ENCODE measurements around the gene CDH15. TPM values are rescaled to one million over a fixed set of nuclear protein-coding genes. Genes with fewer than 3 reads are reported as not detected.
A peak's percentile ranks its signal among the peaks of the same experiment; 100 is the strongest.

Gene CDH15
- total RNA-seq, result 0.27 TPM
- long read RNA-seq, partial matches to known transcripts, result 0 of 1 reads
- long read RNA-seq, other reads (novel, unspliced or antisense), result 0 of 1 reads

DNA sequence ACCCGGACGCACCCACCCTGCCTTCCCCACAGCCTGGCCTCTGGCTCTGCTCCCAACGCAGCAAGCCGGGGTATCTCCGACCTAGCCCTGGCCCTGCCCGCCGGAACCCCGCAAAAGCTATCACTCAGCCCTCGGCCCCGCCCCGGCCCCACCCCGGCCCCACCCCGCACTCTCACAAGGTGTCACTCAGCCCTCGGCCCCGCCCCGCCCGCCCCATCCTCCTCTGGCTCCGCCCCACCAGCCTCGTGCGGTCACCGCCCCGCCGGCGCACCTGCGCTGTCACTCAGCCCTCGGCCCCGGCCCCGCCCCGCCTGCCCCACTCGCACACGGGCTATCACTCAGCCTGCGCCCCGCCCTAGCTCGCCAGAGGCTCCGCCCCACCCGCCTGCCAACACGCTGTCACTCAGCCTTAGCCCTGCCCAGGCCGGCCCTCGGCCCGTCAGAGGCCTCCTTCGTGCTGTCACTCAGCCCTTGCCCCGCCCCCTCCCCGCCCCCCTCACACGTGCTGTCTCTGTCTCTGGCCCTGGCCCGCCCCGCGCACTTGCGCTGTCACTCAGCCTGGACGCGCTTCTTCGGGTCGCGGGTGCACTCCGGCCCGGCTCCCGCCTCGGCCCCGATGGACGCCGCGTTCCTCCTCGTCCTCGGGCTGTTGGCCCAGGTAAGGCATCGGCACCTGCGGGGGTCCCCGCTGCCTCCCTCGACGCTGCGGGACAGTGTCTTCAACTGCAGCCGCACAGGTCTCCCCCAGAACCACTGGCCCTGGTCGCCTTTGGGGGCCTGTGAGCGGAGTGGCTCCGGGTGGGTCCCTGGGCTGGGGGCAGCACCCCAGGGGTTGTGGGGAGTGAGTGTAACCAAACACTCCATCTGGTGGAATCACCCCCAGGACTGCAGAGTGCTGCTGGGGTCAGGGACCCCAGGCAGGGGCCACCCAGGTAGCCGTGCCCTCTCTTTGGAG, at the start of gene CDH15:
Gene CDH15 (plus strand): TSS at position 533 of the 955 bp plus-strand sequence. CDS start 84 bp downstream, at position 617.
- intact Hi-C loops (cut with DNase I), result no loop called here
- DNase-seq (ENCODE audit: low spot score), result peak; percentile 93

DNA sequence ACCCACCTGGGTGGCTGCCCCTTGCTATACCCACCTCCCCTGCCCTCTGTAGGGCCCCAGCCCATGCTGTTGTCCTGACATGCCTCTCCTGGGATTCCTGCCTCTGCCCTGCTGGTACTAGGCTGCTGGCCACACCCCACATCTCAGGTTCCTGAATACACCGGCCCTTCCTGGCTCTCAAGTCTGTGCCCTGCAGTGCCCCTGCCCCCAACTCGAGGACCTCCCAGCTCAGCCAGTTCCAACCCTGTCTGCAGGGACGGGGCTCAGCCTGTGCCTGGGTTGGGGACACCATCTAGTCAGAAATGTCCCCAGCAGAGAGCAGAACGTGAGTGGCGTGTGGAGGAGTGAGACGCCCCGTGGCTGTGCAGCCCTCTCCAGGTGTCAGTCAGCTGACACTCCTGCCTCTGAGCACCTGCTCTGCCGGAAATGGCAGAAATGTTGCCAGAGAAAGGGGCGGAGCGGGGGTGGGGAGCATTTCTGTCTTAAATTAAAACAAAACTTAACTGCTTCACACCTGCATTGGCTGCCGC, 49.2 kb upstream of the CDH15 start:
- intact Hi-C loops (cut with DNase I), result no loop called here
- no peak for DNase-seq (ENCODE audit: low spot score)

- DNase-seq (ENCODE audit: low spot score), result no peak
- intact Hi-C loops (cut with DNase I), result no loop called here
These were observed 48.3 kb upstream of the CDH15 start for GRCh38 chr16:89123001-89123830.

- intact Hi-C loops (cut with DNase I), result no loop called here
- DNase-seq (ENCODE audit: low spot score), result no peak
These were observed 47.8 kb upstream of the CDH15 start for GRCh38 chr16:89123831-89124100.

- intact Hi-C loops (cut with DNase I), result no loop called here
- DNase-seq (ENCODE audit: low spot score), result no peak
These were observed 42.2 kb upstream of the CDH15 start for GRCh38 chr16:89129378-89129777.

DNA sequence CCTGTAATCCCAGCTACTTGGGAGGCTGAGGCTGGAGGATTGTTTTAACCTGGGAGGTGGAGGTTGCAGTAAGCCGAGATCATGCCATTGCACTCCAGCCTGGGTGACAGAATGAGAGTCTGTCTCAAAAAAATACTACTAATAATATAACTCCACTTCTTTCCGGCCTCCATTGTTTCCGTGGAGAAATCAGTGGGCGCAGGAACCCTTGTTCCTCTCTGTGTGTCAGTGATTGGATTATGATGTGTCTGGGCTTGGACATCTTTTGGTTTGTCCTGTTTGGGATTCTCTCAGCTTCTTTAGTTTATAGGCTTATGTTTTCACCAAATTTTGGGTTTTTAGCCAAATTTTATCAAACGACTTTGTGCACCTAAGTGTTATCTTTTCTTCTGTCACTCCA, 41.1 kb upstream of the CDH15 start:
- intact Hi-C loops (cut with DNase I), result no loop called here
- DNase-seq (ENCODE audit: low spot score), result no peak

- intact Hi-C loops (cut with DNase I), result no loop called here
- DNase-seq (ENCODE audit: low spot score), result no peak
These were observed 39.8 kb upstream of the CDH15 start for GRCh38 chr16:89131783-89132182.

GRCh38 chr16:89132194-89133005, 39.1 kb upstream of the CDH15 start:
- intact Hi-C loops (cut with DNase I), result no loop called here
- no peak for DNase-seq (ENCODE audit: low spot score)

- intact Hi-C loops (cut with DNase I), result no loop called here
- no peak for DNase-seq (ENCODE audit: low spot score)
These were observed 38.0 kb upstream of the CDH15 start for GRCh38 chr16:89133457-89134127.

DNA sequence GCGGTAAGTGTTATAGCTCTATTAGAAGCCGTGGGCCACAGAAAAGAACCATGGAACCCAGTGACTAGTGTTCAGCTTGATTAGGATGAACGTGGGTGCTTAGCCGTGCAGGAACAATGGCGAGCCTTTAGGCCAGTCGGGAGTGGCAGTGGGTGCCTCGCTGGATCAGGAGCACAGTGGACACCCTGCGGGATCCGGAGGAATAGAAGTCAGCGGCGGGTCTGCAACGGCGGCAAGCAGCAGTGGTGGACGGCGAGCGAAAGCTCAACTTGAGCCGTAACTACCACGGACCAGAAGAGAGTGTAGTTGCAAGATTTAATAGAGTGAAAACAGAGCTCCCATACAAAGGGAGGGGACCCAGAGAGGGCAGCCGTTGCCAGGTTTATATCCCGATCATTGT, 37.3 kb upstream of the CDH15 start:
- intact Hi-C loops (cut with DNase I), result no loop called here
- DNase-seq (ENCODE audit: low spot score), result no peak

DNA sequence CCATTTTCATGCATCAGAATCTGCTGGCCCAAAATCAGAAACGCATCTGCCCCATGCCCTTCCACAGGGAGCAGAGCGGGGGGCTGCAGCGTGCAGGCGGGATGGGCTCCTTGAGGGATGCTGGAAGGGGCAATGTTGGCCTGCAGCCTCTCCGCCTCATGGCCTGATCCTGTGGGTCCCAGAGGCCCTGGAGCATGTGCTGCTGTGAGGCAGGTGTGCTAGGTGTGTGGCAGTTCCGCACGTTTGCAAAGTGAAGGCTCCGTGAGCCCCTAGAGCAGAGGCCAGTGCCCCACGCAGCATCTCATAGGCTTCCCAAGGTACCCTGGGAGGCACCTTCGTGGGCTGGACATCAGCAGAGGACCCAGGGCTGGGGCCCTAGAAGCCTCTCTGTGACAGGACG, 36.4 kb upstream of the CDH15 start:
- intact Hi-C loops (cut with DNase I), result no loop called here
- no peak for DNase-seq (ENCODE audit: low spot score)

- intact Hi-C loops (cut with DNase I), result no loop called here
- DNase-seq (ENCODE audit: low spot score), result no peak
These were observed 35.4 kb upstream of the CDH15 start for GRCh38 chr16:89135971-89136765.

- intact Hi-C loops (cut with DNase I), result no loop called here
- no peak for DNase-seq (ENCODE audit: low spot score)
These were observed 34.6 kb upstream of the CDH15 start for GRCh38 chr16:89136931-89137330.

DNA sequence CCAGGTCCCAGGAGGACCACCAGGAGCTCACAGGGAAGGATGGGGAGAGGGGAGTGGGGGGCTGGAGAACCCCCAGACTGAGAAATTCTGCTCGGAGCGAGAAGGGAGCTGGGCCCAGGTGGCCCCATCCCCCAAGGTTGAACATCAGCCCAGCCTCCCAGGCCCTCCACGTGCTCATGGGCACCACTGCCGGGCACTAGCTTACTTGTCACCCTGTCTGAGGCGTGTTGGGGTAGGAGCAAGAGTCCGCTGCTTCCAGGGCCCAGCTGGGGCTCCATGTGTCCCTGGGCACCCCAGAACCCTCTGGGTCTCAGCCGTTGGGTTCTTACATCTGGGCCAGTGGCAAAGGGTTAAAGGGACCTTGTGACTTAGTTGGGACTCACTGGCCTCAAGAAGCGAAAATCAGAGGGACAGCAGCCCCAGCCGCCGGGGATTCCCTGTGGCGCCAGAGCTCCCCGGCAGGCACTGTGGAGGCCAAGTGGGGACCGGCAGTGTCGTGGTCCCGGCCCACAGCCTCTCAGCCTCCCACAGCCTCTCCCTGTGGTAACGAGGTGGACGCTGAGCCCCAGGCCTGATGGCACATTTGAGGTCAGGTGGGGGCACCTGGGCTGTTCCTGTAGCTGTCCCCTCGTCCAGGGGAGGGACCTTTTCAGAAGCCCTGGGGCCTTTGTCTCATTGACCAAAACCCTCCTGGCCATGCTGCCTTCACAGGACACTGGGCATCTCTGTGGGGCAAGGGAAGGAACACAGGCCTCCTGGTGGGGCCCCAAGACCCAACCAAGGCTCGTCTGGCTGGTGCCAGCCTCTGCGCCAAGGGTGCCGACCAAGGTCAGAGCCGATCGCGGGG, 33.7 kb upstream of the CDH15 start:
- intact Hi-C loops (cut with DNase I), result no loop called here
- DNase-seq (ENCODE audit: low spot score), result no peak

GRCh38 chr16:89138513-89138795, 33.1 kb upstream of the CDH15 start:
- no peak for DNase-seq (ENCODE audit: low spot score)
- intact Hi-C loops (cut with DNase I), result no loop called here

DNA sequence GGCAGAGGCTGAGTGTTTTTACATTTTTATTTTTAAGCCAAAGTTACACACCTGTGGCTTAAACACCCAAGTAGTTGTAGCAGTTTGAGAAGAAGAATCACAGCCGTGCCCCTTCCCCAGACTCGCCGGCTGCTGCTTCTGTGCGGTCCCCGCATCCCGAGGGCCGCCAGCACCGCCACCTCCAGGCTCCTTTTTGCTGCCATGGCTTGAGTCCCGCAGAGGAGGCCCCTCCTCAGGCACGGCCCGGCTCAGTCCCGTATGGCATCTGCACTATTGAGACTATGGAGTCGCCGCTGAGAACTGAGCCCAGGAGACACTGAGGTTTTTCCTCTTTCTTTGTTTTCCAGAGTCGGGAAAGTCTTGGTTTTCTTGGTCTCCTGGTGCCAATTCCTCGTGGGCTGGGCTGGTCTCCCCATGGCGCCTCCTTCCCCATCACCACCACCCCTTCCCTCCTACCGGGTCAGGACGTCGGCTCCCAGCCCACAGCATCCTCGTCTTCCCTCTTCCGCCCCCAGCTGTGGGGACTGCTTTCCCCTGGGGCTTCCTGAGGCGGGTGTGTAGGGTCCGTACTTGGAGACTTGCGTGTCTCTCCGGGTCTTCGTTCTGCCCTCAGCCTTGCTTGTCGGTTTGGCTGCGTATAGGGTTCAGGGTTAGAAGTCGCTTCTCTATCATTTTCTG, 32.6 kb upstream of the CDH15 start:
- DNase-seq (ENCODE audit: low spot score), result no peak
- intact Hi-C loops (cut with DNase I), result no loop called here

DNA sequence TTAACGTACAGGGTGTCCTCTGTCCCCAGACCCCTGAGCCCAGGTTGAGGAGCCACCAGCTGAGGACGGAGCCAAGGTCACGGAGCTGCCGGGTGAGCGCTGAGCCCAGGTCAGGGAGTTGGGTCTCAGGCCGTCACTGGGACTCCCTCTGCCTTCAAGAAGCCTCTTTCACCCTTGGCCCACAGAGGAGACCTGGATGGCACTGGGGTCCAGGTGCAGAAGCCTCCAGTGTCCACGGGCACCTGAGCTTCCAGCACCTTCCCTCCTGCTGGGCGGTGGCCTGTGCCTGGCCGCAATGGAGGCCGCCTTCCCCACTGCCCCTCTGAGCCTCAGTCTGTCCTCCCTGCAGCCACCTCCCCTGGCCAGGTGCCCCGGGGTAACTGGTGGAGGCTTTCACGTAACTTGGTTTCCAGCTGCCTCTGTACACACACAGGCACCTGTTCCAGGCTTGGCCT, 31.6 kb upstream of the CDH15 start:
- DNase-seq (ENCODE audit: low spot score), result no peak

More for the DNA sequence above, 31.6 kb upstream of the CDH15 start:
- intact Hi-C loops (cut with DNase I), result no loop called here

Measured in cardiac septum (tissue), 1 donor.